ENCODE data around the gene MYZAP.

The MYZAP gene

GRCh38 chr15:57605491-57605890, 13.8 kb downstream of the MYZAP start:
- H3K4me3 ChIP-seq (ENCODE audit: low read depth, low read length): no peak overlapping the region
- TF ChIP-seq, protein P1, sequence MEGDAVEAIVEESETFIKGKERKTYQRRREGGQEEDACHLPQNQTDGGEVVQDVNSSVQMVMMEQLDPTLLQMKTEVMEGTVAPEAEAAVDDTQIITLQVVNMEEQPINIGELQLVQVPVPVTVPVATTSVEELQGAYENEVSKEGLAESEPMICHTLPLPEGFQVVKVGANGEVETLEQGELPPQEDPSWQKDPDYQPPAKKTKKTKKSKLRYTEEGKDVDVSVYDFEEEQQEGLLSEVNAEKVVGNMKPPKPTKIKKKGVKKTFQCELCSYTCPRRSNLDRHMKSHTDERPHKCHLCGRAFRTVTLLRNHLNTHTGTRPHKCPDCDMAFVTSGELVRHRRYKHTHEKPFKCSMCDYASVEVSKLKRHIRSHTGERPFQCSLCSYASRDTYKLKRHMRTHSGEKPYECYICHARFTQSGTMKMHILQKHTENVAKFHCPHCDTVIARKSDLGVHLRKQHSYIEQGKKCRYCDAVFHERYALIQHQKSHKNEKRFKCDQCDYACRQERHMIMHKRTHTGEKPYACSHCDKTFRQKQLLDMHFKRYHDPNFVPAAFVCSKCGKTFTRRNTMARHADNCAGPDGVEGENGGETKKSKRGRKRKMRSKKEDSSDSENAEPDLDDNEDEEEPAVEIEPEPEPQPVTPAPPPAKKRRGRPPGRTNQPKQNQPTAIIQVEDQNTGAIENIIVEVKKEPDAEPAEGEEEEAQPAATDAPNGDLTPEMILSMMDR (conservative IDR thresholded peaks at IDR 0.05; ENCODE audit: low read depth, low read length): no peak
- no peak for DNase-seq (ENCODE audit: low read depth)

DNA sequence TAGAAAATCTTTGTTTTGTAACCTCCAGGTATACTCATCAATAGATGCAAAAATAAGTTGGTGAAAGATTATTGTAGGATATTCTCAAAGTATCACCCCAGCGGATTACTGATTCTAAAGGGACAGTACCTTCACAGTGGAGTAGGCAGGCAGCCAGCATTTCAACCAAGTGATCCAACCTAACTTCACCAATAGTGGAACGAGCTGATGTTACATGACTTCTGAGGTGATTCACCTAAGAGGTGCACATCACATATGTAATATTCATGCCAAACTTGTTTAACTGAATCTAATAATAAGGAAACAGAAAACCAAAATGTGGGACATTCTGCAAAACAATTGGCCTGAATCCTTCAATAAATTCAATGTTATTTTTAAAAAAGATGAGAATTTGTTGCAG, 14.3 kb downstream of the MYZAP start:
- DNase-seq (ENCODE audit: low read depth): no peak
- TF ChIP-seq, protein P1 (conservative IDR thresholded peaks at IDR 0.05; ENCODE audit: low read depth, low read length): no peak
- H3K4me3 ChIP-seq (ENCODE audit: low read depth, low read length): no peak overlapping the region

DNA sequence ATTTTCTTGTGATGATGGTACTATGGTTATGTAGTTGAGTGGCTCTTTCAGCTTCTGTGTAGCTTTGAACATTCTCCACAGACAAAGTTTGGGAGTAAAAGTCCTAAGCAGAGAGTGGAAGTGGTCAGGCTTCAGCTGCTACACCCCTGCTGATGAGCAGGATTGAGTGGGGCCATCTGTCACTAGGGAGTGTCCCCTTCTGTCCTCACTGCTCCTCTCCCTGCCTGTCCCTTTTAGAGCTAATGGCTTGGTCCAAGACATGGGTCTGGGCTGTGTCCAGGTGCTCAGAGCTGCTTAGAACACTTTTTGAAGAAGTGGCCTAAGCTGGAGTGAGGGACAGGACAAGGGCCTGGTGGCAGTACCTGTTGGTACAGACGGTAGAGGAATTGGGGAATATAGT, 15.1 kb downstream of the MYZAP start:
- no peak for DNase-seq (ENCODE audit: low read depth)
- no peak overlapping the region for H3K4me3 ChIP-seq (ENCODE audit: low read depth, low read length)
- TF ChIP-seq, protein P1 (conservative IDR thresholded peaks at IDR 0.05; ENCODE audit: low read depth, low read length): no peak

DNA sequence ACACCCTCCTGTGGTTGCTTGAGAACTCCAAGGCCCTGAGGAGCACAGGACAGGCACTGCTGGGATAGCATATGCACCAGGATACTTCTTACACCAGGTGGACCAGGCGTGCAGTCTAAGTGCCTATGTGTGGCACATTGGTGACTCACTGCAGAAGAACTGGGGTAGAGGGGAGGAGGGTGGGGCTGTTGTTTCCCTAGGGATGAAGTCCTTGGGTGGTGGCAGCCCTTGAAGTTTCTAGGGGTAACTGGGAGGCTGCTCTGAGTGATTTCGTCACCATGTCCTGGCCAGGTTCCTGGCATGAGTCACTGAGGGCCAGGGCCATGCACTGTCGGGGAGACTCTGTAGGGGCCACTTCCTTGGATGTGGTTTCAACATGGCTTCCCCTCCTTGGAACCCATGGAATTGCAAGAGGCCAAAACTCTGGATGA, 15.9 kb downstream of the MYZAP start:
- peak; percentile 41 for DNase-seq (ENCODE audit: low read depth)
- TF ChIP-seq, protein P1 (conservative IDR thresholded peaks at IDR 0.05; ENCODE audit: low read depth, low read length): no peak
- H3K4me3 ChIP-seq (ENCODE audit: low read depth, low read length): no peak overlapping the region

DNA sequence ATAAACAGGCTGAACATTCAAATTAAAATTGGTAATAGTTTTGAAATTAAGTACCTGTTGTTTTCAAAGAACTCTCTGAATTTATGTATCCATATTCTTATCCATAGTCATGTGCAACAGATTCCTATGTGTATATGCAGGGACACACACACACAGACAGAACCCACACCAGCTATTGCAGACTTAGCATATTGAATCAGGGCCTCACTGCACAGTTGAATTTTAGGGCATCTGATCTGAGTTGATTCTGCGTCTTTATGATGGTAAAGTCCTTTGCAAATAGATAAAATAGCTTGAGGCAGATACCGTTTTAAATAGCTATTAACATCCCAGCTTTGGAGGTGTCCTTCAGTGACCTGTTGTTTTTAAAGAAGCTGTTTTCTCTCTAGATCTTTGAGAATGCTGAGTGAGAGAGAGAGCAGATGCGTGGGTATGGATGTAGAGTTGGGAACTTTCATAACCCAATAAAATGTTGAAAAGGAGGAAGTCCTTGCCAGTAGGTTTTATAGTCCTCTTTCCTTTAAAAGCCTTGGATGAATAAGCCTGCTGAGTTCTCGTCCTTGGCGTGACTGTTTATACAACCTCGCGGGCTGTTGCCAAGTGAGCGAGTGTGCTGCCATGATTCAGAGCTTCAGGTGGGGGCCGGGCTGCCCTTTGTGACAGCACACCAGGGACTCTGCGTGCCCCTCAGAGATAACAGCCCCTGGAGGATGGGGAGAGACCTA, 18.3 kb downstream of the MYZAP start:
- TF ChIP-seq, protein P1 (conservative IDR thresholded peaks at IDR 0.05; ENCODE audit: low read depth, low read length): no peak
- H3K4me3 ChIP-seq (ENCODE audit: low read depth, low read length): no peak overlapping the region
- peak; percentile 65 for DNase-seq (ENCODE audit: low read depth)

- TF ChIP-seq, protein P1 (conservative IDR thresholded peaks at IDR 0.05; ENCODE audit: low read depth, low read length): no peak
Measured at GRCh38 chr15:57611123-57611522, 19.4 kb downstream of the MYZAP start.

DNA sequence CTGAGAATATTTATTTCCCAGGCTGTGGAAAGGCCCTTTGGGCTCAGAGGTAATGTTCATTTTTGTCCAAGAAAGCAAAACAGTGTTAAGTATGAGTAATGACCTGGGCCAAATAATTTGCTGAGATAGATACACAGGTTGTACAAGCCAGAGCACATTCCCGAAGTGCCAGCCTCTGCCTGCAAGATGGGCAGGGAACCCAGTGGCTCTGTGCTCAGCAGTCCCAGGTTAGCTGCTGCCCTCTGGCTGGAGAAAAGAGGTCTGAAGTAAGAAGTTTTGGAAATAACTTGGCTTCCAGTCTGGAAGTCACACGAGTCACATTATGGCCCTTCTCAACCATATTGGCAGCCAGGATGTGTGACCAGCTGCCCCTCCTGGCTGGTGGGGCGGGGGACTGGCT, 20.2 kb downstream of the MYZAP start:
- H3K4me3 ChIP-seq (ENCODE audit: low read depth, low read length): no peak overlapping the region
- peak; percentile 37 for DNase-seq (ENCODE audit: low read depth)
- TF ChIP-seq, protein P1 (conservative IDR thresholded peaks at IDR 0.05; ENCODE audit: low read depth, low read length): peak; percentile 48

More at GRCh38 chr15:57611123-57611522, 19.4 kb downstream of the MYZAP start:
- no peak overlapping the region for H3K4me3 ChIP-seq (ENCODE audit: low read depth, low read length)
- DNase-seq (ENCODE audit: low read depth): no peak
